GM12865 (cell line): ENCODE measurements around the gene SIAH2.

Source experiments
- DNase-seq: peaks from one replicate; pipeline ENCODE4 v3.0.0; 2010; ENCODE audit warnings: low read depth
- H3K4me3 ChIP-seq: 2 replicates; pipeline ENCODE4 v1.5.1; 2011; ENCODE audit warnings: mild to moderate bottlenecking, low read depth, low read length, control low read depth
- TF ChIP-seq, protein P1 (sequence below): IDR thresholded peaks from 2 replicates; pipeline ENCODE4 v1.5.1; 2011; ENCODE audit warnings: low read length, control low read depth, low read depth, inconsistent platforms; ENCODE audit not compliant: insufficient read depth; ENCODE audit errors: missing control alignments

Gene SIAH2

DNA sequence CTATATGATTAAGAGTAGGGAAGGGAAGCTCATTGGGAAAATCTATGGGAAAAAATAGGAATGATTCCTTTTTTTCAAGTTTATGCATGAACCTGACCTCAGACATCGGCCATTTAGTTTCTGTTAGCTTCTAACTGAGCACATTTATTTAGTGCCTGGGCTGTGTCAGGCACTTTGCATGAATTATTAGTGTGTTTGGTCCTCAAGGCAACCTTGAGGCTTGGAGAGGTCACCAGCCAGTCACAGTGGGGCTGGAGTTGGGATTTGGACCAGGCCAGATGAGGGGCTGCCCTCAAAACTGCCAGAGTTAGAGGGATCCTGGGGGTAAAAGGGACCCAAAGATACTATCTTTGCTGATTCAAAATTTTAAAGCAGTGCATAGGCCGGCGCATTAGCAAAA lies 8.1 kb downstream of the SIAH2 start:
- H3K4me3 ChIP-seq, result no peak overlapping the region
- no peak for DNase-seq
- TF ChIP-seq, protein P1, sequence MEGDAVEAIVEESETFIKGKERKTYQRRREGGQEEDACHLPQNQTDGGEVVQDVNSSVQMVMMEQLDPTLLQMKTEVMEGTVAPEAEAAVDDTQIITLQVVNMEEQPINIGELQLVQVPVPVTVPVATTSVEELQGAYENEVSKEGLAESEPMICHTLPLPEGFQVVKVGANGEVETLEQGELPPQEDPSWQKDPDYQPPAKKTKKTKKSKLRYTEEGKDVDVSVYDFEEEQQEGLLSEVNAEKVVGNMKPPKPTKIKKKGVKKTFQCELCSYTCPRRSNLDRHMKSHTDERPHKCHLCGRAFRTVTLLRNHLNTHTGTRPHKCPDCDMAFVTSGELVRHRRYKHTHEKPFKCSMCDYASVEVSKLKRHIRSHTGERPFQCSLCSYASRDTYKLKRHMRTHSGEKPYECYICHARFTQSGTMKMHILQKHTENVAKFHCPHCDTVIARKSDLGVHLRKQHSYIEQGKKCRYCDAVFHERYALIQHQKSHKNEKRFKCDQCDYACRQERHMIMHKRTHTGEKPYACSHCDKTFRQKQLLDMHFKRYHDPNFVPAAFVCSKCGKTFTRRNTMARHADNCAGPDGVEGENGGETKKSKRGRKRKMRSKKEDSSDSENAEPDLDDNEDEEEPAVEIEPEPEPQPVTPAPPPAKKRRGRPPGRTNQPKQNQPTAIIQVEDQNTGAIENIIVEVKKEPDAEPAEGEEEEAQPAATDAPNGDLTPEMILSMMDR, result no peak

DNA sequence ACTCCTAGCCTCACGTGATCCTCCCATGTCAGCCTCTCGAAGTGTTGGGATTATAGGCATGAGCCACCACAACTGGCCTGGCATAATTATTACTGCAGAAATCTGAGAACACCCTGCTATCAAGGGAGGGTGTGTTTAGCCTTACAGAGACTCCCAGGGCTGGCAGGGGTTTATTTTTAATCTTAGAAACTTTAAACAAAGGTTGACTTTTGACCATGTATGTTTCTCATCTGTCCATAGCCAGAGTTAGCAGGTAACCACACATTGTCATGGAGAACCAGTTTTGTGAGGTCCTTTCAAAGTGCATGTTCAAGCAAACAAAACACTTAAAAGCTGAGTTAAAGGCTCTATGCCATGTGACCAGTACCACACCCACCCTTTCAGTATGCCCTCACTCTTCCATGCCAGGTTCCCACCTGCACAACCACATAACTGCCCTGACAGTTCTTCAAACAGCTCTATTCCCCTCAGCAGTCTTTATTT lies 11.1 kb downstream of the SIAH2 start:
- no peak for DNase-seq

DNA sequence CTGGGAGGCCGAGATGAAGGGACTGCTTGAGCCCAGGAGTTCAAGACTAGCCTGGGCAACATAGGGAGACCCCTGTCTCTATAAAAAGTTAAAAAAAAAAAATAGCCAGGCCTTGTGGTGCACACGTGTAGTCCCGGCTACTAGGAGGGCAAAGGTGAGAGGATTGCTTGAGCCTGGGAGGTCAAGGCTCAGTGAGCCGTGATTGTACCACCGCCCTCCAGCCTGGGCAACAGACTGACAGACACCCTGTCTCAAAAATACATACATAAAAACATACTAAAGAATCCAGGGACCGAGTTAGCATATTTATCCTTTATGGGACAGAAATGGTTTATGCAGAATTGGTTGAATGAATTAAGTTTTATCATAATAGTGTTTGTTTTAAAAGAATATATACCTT lies 13.7 kb downstream of the SIAH2 start:
- TF ChIP-seq, protein P1, result no peak
- no peak for DNase-seq
- H3K4me3 ChIP-seq, result no peak overlapping the region

More for the DNA sequence above, 11.1 kb downstream of the SIAH2 start:
- TF ChIP-seq, protein P1, result no peak
- no peak overlapping the region for H3K4me3 ChIP-seq

DNA sequence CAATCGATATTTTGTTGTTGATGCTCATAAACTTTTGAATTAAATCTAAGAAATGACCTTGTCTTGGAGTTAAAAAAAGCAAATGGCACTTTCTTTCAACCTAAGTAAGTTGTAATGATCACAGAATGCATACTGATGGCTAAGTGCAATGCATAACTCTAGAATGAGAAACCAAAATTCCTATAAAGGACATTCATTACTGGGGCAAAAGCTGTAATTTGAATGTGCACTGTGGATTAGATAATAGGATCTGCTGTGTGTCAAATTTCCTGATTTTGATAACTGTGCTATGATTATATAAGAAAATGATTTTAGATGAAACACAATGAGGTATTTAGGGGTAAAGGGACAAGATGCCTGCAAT lies 14.3 kb downstream of the SIAH2 start:
- TF ChIP-seq, protein P1, result no peak
- no peak overlapping the region for H3K4me3 ChIP-seq
- DNase-seq, result no peak

DNA sequence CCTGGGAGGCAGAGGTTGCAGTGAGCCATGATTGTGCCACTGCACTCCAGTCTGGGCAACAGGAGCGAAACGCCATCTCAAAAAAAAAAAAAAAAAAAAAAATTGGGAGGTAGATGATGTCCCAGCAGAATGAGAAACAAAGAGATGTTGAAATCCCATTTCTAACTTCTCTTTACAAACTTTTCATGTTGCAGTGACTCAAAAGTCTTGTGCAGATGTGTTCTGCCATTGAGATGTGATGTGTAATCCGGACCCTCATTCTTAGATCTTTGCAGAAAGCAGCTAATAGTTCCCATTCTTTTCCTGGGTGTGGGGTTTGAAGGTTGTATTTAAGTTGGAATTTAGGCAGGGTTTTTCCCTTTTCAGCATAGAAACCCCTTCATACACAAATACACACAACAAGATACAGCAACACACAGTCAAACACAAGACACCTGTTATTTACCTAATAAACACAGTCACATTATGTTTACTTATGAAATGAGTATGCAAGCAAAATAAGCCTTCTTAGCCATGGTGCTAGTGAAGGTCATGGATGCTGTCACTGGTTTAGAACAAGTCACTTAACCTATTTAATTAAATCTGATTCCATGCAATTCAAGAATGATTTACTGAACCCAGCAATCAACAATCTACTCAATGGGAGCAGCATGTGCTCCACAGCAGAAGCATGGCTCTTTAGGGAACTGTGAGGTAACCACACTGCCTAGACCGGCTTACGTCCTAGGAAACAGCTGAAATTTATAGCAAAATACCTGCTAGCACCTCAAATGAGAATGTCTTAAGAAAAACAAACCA lies 14.9 kb downstream of the SIAH2 start:
- DNase-seq, result no peak
- H3K4me3 ChIP-seq, result no peak overlapping the region
- TF ChIP-seq, protein P1, result no peak

DNA sequence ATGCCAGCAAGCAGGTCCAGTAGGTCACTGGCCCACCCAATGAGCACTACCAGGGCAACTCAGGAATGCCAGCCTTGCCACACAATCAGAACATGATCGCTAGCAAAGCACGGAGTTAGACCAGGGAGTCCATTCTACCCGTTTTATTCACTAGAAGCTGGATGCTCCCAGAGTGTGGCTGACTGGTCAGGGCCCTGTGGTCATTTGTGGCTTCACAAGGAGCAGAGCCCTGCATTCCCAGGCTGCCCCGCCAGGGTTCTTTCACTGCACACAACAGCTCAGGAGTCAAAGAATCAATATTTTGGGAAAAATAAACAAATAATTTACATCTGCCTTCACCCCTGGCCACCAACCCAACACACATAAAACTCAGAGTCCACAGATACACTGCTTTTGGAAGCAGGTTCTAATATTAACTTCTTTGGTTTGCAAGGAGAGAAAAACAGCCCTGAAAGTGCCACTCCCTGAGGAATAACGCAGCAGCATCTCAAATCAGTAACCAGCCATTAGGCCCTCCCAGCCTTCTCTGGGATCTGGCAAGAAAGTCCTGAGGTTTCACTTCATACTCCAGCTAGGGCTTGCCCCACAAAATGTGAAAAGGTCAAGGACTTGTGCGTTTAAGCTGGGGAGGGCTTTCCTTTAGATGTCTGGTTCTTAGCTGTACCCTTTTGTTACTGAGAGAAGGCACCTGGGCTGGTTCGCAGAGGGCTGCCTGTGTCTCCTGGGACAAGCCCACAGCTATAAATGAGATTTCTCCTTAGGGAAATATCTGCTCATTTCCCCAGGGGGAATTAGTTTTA lies 16.0 kb downstream of the SIAH2 start:
- no peak overlapping the region for H3K4me3 ChIP-seq
- no peak for DNase-seq
- TF ChIP-seq, protein P1, result no peak
